Jurkat, Clone E6-1 (cell line): ENCODE data around the gene PIK3R5.
"Not testable (repeated sequence)": the region's sequence is repeated elsewhere in the genome, so short reads cannot be mapped to it uniquely, and the experiment has no call there.

Experiments
- DNase-seq: peaks from one replicate; pipeline ENCODE4 v3.0.0-alpha.2; 2011; ENCODE audit warnings: low read depth, low spot score
- H3K4me3 ChIP-seq: 2 replicates; pipeline ENCODE4 v1.5.1; 2011; ENCODE audit warnings: mild to moderate bottlenecking, low read length, control low read depth, moderate library complexity

Gene PIK3R5

GRCh38 chr17:8988263-8988935 lies 22.9 kb upstream of the PIK3R5 start:
- DNase-seq, H3K4me3 ChIP-seq: not testable (repeated sequence)

- DNase-seq, result no peak
- H3K4me3 ChIP-seq, result no peak overlapping the region
Measured at GRCh38 chr17:8986295-8986694, 20.8 kb upstream of the PIK3R5 start.

GRCh38 chr17:8985054-8985701 lies 19.7 kb upstream of the PIK3R5 start:
- no peak for DNase-seq

GRCh38 chr17:8984225-8984624 lies 18.7 kb upstream of the PIK3R5 start:
- not testable (repeated sequence) for H3K4me3 ChIP-seq, DNase-seq

More at GRCh38 chr17:8985054-8985701, 19.7 kb upstream of the PIK3R5 start:
- no peak overlapping the region for H3K4me3 ChIP-seq

- no peak for DNase-seq
- no peak overlapping the region for H3K4me3 ChIP-seq
Measured at GRCh38 chr17:8981443-8981842, 15.9 kb upstream of the PIK3R5 start.

- no peak overlapping the region for H3K4me3 ChIP-seq
- DNase-seq, result no peak
Measured at GRCh38 chr17:8979715-8980114, 14.2 kb upstream of the PIK3R5 start.

- no peak overlapping the region for H3K4me3 ChIP-seq
- DNase-seq, result no peak
Measured at GRCh38 chr17:8976638-8977037, 11.1 kb upstream of the PIK3R5 start.

- no peak for DNase-seq
- H3K4me3 ChIP-seq, result no peak overlapping the region
Measured at GRCh38 chr17:8975091-8975725, 9.7 kb upstream of the PIK3R5 start.

- no peak for DNase-seq
- no peak overlapping the region for H3K4me3 ChIP-seq
Measured at GRCh38 chr17:8969901-8970300, 4.4 kb upstream of the PIK3R5 start.

GRCh38 chr17:8968503-8968902 lies 3.0 kb upstream of the PIK3R5 start:
- no peak for DNase-seq
- H3K4me3 ChIP-seq, result no peak overlapping the region

- no peak for DNase-seq
- H3K4me3 ChIP-seq, result no peak overlapping the region
Measured at GRCh38 chr17:8967861-8968260, 2.4 kb upstream of the PIK3R5 start.

GRCh38 chr17:8966926-8967325 lies 1.4 kb upstream of the PIK3R5 start:
- H3K4me3 ChIP-seq, result no peak overlapping the region
- no peak for DNase-seq

GRCh38 chr17:8964801-8965393 lies 610 bp downstream of the PIK3R5 start:
- H3K4me3 ChIP-seq, result peak overlapping the region; percentile 65
- DNase-seq, result peak; percentile 70

- DNase-seq, result peak; percentile 63
- no peak overlapping the region; the same call in 1 of the 2 replicates for H3K4me3 ChIP-seq
Measured at GRCh38 chr17:8963647-8964258, 1.8 kb downstream of the PIK3R5 start.

GRCh38 chr17:8963014-8963413 lies 2.5 kb downstream of the PIK3R5 start:
- no peak overlapping the region for H3K4me3 ChIP-seq
- DNase-seq, result no peak

- DNase-seq, result no peak
- H3K4me3 ChIP-seq, result no peak overlapping the region
Measured at GRCh38 chr17:8961829-8962228, 3.7 kb downstream of the PIK3R5 start.

- no peak for DNase-seq
- no peak overlapping the region for H3K4me3 ChIP-seq
Measured at GRCh38 chr17:8960325-8961140, 5.0 kb downstream of the PIK3R5 start.

GRCh38 chr17:8959312-8959918 lies 6.1 kb downstream of the PIK3R5 start:
- no peak for DNase-seq
- H3K4me3 ChIP-seq, result no peak overlapping the region
